LNCaP clone FGC (cell line): ENCODE measurements around the gene OLFML2A.

Experiments
- DNase-seq: peaks from one replicate; pipeline ENCODE4 v3.0.0-alpha.2; 2011; ENCODE audit warnings: low read depth
- H3K4me3 ChIP-seq: 2 replicates; pipeline ENCODE4 v1.5.1; 2011; ENCODE audit warnings: mild to moderate bottlenecking, low read depth, low read length, control low read depth
- CTCF ChIP-seq: IDR thresholded peaks from 2 replicates; pipeline ENCODE4 v1.5.1; 2012; ENCODE audit warnings: mild to moderate bottlenecking; ENCODE audit not compliant: control insufficient read depth, insufficient read depth; ENCODE audit errors: extremely low read depth

OLFML2A gene

GRCh38 chr9:124790801-124791505 is 14.0 kb downstream of the OLFML2A start:
- no peak for DNase-seq
- no peak for TF ChIP-seq CTCF

GRCh38 chr9:124792257-124793014 is 15.5 kb downstream of the OLFML2A start:
- H3K4me3 ChIP-seq = no peak overlapping the region
- no peak for TF ChIP-seq CTCF
- no peak for DNase-seq

More at GRCh38 chr9:124790801-124791505, 14.0 kb downstream of the OLFML2A start:
- no peak overlapping the region for H3K4me3 ChIP-seq

GRCh38 chr9:124793015-124793541 is 16.1 kb downstream of the OLFML2A start:
- no peak overlapping the region for H3K4me3 ChIP-seq
- TF ChIP-seq CTCF = no peak
- DNase-seq = no peak

- H3K4me3 ChIP-seq = no peak overlapping the region
- TF ChIP-seq CTCF = no peak
- no peak for DNase-seq
Measured at GRCh38 chr9:124794902-124795491, 18.1 kb downstream of the OLFML2A start.

- no peak overlapping the region for H3K4me3 ChIP-seq
- no peak for TF ChIP-seq CTCF
Measured at GRCh38 chr9:124795881-124796431, 19.0 kb downstream of the OLFML2A start.

GRCh38 chr9:124797343-124798103 is 20.6 kb downstream of the OLFML2A start:
- no peak for TF ChIP-seq CTCF
- DNase-seq = no peak
- H3K4me3 ChIP-seq = no peak overlapping the region

More at GRCh38 chr9:124795881-124796431, 19.0 kb downstream of the OLFML2A start:
- DNase-seq = no peak
